ENCODE results near the gene USP17L21.
"Not testable (repeated sequence)": the region's sequence is repeated elsewhere in the genome, so short reads cannot be mapped to it uniquely, and the experiment has no call there.

DNA sequence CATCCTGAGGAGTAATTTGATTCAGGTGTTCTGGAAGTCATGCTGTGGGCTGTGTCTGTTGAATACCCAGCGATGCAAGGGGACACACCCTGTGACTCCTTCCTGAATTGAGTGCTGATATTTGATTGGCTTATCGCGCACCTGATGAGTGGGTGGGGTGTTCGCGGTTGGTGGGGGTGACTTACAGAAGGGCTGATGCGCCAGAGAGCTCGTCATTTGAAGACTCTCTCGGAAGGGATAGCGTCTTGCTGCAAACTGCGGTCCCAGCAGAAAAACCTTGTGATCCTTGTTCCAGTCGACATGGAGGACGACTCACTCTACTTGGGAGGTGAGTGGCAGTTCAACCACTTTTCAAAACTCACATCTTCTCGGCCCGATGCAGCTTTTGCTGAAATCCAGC, 47.6 kb upstream of the USP17L21 start, which contains the start of gene USP17L11:
- TF ChIP-seq, protein P1, sequence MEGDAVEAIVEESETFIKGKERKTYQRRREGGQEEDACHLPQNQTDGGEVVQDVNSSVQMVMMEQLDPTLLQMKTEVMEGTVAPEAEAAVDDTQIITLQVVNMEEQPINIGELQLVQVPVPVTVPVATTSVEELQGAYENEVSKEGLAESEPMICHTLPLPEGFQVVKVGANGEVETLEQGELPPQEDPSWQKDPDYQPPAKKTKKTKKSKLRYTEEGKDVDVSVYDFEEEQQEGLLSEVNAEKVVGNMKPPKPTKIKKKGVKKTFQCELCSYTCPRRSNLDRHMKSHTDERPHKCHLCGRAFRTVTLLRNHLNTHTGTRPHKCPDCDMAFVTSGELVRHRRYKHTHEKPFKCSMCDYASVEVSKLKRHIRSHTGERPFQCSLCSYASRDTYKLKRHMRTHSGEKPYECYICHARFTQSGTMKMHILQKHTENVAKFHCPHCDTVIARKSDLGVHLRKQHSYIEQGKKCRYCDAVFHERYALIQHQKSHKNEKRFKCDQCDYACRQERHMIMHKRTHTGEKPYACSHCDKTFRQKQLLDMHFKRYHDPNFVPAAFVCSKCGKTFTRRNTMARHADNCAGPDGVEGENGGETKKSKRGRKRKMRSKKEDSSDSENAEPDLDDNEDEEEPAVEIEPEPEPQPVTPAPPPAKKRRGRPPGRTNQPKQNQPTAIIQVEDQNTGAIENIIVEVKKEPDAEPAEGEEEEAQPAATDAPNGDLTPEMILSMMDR (conservative IDR thresholded peaks at IDR 0.05 in 1 of 2, IDR thresholded peaks at IDR 0.05 in 1 of 2; ENCODE audit: low read depth in 1 of 2, low read length in 2 of 2), result not testable (repeated sequence)
- TF ChIP-seq EZH2 (IDR thresholded peaks at IDR 0.05; ENCODE audit: low read length, missing control alignments), result not testable (repeated sequence)

Measured in fibroblast of lung (primary cell).